Heart right ventricle (tissue), 16 donors: ENCODE results near the gene FAM210B. TPM values are rescaled to one million over a fixed set of nuclear protein-coding genes. Genes with fewer than 3 reads are reported as not detected.
A peak's percentile ranks its signal among the peaks of the same experiment; 100 is the strongest.
"Not testable (repeated sequence)": the region's sequence is repeated elsewhere in the genome, so short reads cannot be mapped to it uniquely, and the experiment has no call there.

Source experiments
- ATAC-seq, 8 donors: fragments of 200-7000 bp; cut with Tn5 transposase; one replicate each; pipeline ENCODE4 v1.9.1; 2020; ENCODE audit warnings: mild to moderate bottlenecking in 8 of 8, moderate library complexity in 8 of 8, moderate number of reproducible peaks in 1 of 8
- DNase-seq, 2 donors: peaks; one replicate each; pipeline ENCODE4 v3.0.0-alpha.2; 2020
- H3K27ac ChIP-seq, 10 donors: fragments of 200-600 bp; sonication (generic) in 2 of 10; one replicate each; pipeline versions ENCODE4 v1.5.0 to v1.8.0; 2020 to 2022; ENCODE audit warnings: mild to moderate bottlenecking in 3 of 10
- H3K27me3 ChIP-seq, 7 donors: fragments of 200-600 bp; one replicate each; pipeline ENCODE4 v1.8.0; 2021 to 2022; ENCODE audit warnings: mild to moderate bottlenecking in 2 of 7
- H3K36me3 ChIP-seq, 9 donors: fragments of 200-600 bp; sonication (generic) in 1 of 9; one replicate each; pipeline versions ENCODE4 v1.5.0 to v1.8.0; 2020 to 2022; ENCODE audit warnings: mild to moderate bottlenecking in 2 of 9
- H3K4me1 ChIP-seq, 9 donors: fragments of 200-600 bp; sonication (generic) in 1 of 9; one replicate each; pipeline versions ENCODE4 v1.5.0 to v1.8.0; 2020 to 2022; ENCODE audit warnings: mild to moderate bottlenecking in 4 of 9
- H3K4me3 ChIP-seq, 10 donors: fragments of 200-600 bp; sonication (generic) in 2 of 10; one replicate each; pipeline versions ENCODE4 v1.5.0 to v1.8.0; 2020 to 2022; ENCODE audit warnings: mild to moderate bottlenecking in 7 of 10, moderate library complexity in 2 of 10
- H3K9me3 ChIP-seq, 11 donors: fragments of 200-600 bp in 10 of 11; sonication (generic) in 2 of 11; one replicate each; pipeline versions ENCODE4 v1.5.0 to v1.8.0; 2013 to 2022; ENCODE audit warnings: mild to moderate bottlenecking in 2 of 11, control low read depth in 1 of 11, moderate library complexity in 1 of 11
- CTCF ChIP-seq, 9 donors: fragments of 200-600 bp; sonication (generic) in 2 of 9; IDR thresholded peaks; one replicate each; pipeline versions ENCODE4 v1.5.0 to v1.8.0; 2021 to 2022; ENCODE audit warnings: antibody characterized with exemption in 9 of 9, mild to moderate bottlenecking in 5 of 9, moderate library complexity in 1 of 9
- WGBS, 2 donors: extraction: QIAGEN DNeasy Blood & Tissue Kit; methylation state at CpG; one replicate each; pipeline ENCODE4 v1.1.7; 2013; ENCODE audit warnings: inconsistent platforms in 1 of 2; 5-methylcytosine and 5-hydroxymethylcytosine counted together
- intact Hi-C, 10 donors: fragments of 100-400 bp; cut with DNase I; formaldehyde crosslinking; loops; one replicate each; pipeline versions ENCODE4 v1.11.1 to v1.14.2; 2022
- polyA plus RNA-seq, 2 donors: library from polyadenylated mRNA; stranded (reverse); fragments of 200-250 nt; gene quantifications; one replicate each; pipeline ENCODE4 v1.2.3, GENCODE V29; 2013
- total RNA-seq, 10 donors: library from RNA; stranded (reverse); fragmentation: NEBNext Ultra II Directional in 3 of 10; extraction: Animal tissue kit (Norgen Biotek cat#: 25700) in 3 of 10; gene quantifications; one replicate each; pipeline versions ENCODE4 v1.2.1 to v1.2.4, GENCODE V29; 2021 to 2023
- donor health status: Arrhythmogenic right ventricular cardiomyopathy.
- donor health status: ischemic (EF 13 %, LVEDD 7.1; RV severe dilation, severe dysfunction).
- donor health status: healthy with polysubstance abuse.
- donor health status: DM: no; HTN: yes; CAD: no.
- donor health status: DM: no; HTN: no; CAD: no.
- donor health status: ischemic (EF 25% LVEDD 6.9; RV normal size, moderate dysfunction).
- donor health status: ischemic (EF 25% LVEDD 5.7; RV mildly dilated, moderate dysfunction).
- donor health status: healthy.
- donor health status: DM: yes; HTN: yes; CAD: no.
- donor health status: Ischemic cardiomyopathy.
- donor health status: ischemic (EF 35%, LVEDD 5.7; RV mildly dilated, moderate dysfunction).
- donor health status: nonischemic (EF 11% LVEDD 7.7; RV severe dilation, severe dysfunction).
- donor health status: DM: yes; HTN: yes; CAD: no.
- donor health status: PGD.
- donor health status: ischemic (EF 29% LVEDD 5.4; RV normal size, mild dysfunction).
- donor health status: nonischemic (EF 23%, LVEDD 6.1; RV moderate dilation, normal function).

Gene FAM210B
- total and polyA plus RNA-seq, 12 donors = 27.1 to 85.2 (median 56.3) TPM

GRCh38 chr20:56386219-56386618, 27.4 kb downstream of the FAM210B start:
- 88 to 90% methylated on average over 6 of the region's 6 CpGs for WGBS, 2 donors
- intact Hi-C loops = no loop called here
- H3K27me3 ChIP-seq = no peaks in the 10 kb centered on the region
- H3K9me3 ChIP-seq = no peaks in the 10 kb centered on the region
- no peak for TF ChIP-seq CTCF (IDR thresholded peaks at IDR 0.05)
- H3K4me3 ChIP-seq = no peak overlapping the region
- no peak overlapping the region for H3K27ac ChIP-seq
- ATAC-seq (no peak), DNase-seq (no peak)
- H3K4me1 ChIP-seq = peaks cover 0 to 7% (median 5%) of the 10 kb centered on the region in 9 donors
- H3K36me3 ChIP-seq = peaks cover 0 to 74% (median 0%) of the 10 kb centered on the region in 9 donors

GRCh38 chr20:56388882-56389281, 30.1 kb downstream of the FAM210B start:
- intact Hi-C loops = no loop called here
- Histone ChIP-seq H3K4me3 (no peak overlapping the region), H3K27ac (no peak overlapping the region), H3K27me3 (no peaks in the 10 kb centered on the region), H3K4me1 (peaks cover 2 to 21% (median 17%) of the 10 kb centered on the region in 9 donors), H3K36me3 (peaks cover 0 to 56% (median 0%) of the 10 kb centered on the region in 9 donors), H3K9me3 (no peaks in the 10 kb centered on the region)
- 79 to 93% methylated on average over 4 of the region's 4 CpGs for WGBS, 2 donors
- no peak for TF ChIP-seq CTCF (IDR thresholded peaks at IDR 0.05)
- ATAC-seq (no peak), DNase-seq (no peak)

GRCh38 chr20:56389807-56390206, 31.0 kb downstream of the FAM210B start:
- Histone ChIP-seq H3K27ac (no peak overlapping the region), H3K9me3 (no peaks in the 10 kb centered on the region), H3K27me3 (no peaks in the 10 kb centered on the region), H3K4me3 (no peak overlapping the region), H3K4me1 (peaks cover 2 to 29% (median 23%) of the 10 kb centered on the region in 9 donors), H3K36me3 (peaks cover 0 to 51% (median 0%) of the 10 kb centered on the region in 9 donors)
- TF ChIP-seq CTCF (IDR thresholded peaks at IDR 0.05) = no peak
- intact Hi-C loops = loop anchor here in 2 of 10 donors (5.0 to 10.0 kb wide), 3 partner anchors 33 to 185 kb away; partner anchors contain the start of gene FAM210B (in 1 of the 2)
- DNase-seq = no peak
- 96 to 97% methylated on average over 4 of the region's 4 CpGs for WGBS, 2 donors
- no peak for ATAC-seq

- not testable (repeated sequence) for ATAC-seq, H3K27me3 ChIP-seq, H3K4me3 ChIP-seq, H3K9me3 ChIP-seq, H3K27ac ChIP-seq, DNase-seq
- intact Hi-C loops = loop anchor here in 2 of 10 donors (5.0 to 10.0 kb wide), 3 partner anchors 33 to 184 kb away; partner anchors contain the start of gene FAM210B (in 1 of the 2)
- Histone ChIP-seq H3K4me1 (peaks cover 2 to 31% (median 23%) of the 10 kb centered on the region in 9 donors), H3K36me3 (peaks cover 0 to 49% (median 2%) of the 10 kb centered on the region in 9 donors)
- WGBS, 2 donors = 96 to 98% methylated on average over 9 of the region's 9 CpGs
Measured at GRCh38 chr20:56390396-56390795, 31.6 kb downstream of the FAM210B start.

- no peak for TF ChIP-seq CTCF (IDR thresholded peaks at IDR 0.05)
- H3K4me3 ChIP-seq = peak overlapping the region in 9 of 10 donors; percentile 73 to 94 (median 81)
- ATAC-seq (no peak), DNase-seq (no peak)
- 21 to 23% methylated on average over 10 of the region's 10 CpGs for WGBS, 2 donors
- H3K27ac ChIP-seq = peak overlapping the region in 1 of 10 donors; percentile 93
- H3K4me1 ChIP-seq = peaks cover 2 to 31% (median 23%) of the 10 kb centered on the region in 9 donors
- intact Hi-C loops = loop anchor here in 2 of 10 donors (5.0 to 10.0 kb wide), 3 partner anchors 34 to 184 kb away; partner anchors contain the start of gene FAM210B (in 1 of the 2)
- peaks cover 0 to 49% (median 8%) of the 10 kb centered on the region in 9 donors for H3K36me3 ChIP-seq
- H3K27me3 ChIP-seq = no peaks in the 10 kb centered on the region
- H3K9me3 ChIP-seq = no peaks in the 10 kb centered on the region
Measured at GRCh38 chr20:56391037-56391436, 32.3 kb downstream of the FAM210B start.
